Hepatocyte (in vitro differentiated cells): Measurements from ENCODE around the gene PDE7B.

Experiments
- EZH2 ChIP-seq: fragments of 200-600 bp; sonication (generic); IDR thresholded peaks from 2 replicates; pipeline ENCODE4 v1.6.1; 2016; ENCODE audit warnings: antibody characterized with exemption, mild to moderate bottlenecking, borderline replicate concordance
- EZH2phosphoT487 ChIP-seq: fragments of 200-600 bp; sonication (generic); IDR thresholded peaks from one replicate; pipeline ENCODE4 v1.6.1; 2018; ENCODE audit warnings: antibody characterized with exemption, mild to moderate bottlenecking, low read depth, moderate library complexity; ENCODE audit not compliant: unreplicated experiment, severe bottlenecking
- TF ChIP-seq, protein P1 (sequence below): fragments of 200-600 bp; sonication (generic); IDR thresholded peaks from 2 replicates; pipeline ENCODE4 v1.5.1; 2016; ENCODE audit warnings: antibody characterized with exemption, mild to moderate bottlenecking; ENCODE audit not compliant: poor library complexity

DNA sequence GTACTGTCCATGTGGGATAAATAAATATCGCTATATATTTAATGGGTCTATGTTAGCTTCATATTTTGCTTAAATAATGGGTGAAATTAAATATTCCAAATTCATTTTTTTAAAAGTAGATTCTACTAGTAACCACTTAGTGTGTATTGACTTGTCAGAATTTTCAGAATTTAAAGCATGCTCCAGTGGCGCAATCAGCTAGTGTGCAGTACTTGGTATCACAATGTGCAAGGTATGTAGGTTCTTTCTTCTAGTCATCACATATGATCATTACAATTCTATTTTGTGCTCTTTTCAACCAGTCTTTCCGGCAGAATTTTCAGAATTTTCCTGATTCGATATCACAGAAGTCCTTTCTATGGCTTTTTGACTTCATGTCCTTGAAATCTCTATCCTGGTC is 32.6 kb downstream of the PDE7B start:
- TF ChIP-seq EZH2 (no peak), EZH2phosphoT487 (no peak)
- TF ChIP-seq, protein P1, sequence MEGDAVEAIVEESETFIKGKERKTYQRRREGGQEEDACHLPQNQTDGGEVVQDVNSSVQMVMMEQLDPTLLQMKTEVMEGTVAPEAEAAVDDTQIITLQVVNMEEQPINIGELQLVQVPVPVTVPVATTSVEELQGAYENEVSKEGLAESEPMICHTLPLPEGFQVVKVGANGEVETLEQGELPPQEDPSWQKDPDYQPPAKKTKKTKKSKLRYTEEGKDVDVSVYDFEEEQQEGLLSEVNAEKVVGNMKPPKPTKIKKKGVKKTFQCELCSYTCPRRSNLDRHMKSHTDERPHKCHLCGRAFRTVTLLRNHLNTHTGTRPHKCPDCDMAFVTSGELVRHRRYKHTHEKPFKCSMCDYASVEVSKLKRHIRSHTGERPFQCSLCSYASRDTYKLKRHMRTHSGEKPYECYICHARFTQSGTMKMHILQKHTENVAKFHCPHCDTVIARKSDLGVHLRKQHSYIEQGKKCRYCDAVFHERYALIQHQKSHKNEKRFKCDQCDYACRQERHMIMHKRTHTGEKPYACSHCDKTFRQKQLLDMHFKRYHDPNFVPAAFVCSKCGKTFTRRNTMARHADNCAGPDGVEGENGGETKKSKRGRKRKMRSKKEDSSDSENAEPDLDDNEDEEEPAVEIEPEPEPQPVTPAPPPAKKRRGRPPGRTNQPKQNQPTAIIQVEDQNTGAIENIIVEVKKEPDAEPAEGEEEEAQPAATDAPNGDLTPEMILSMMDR: no peak
